Neural progenitor cell (in vitro differentiated cells): ENCODE measurements around the gene SSUH2. TPM values are rescaled to one million over a fixed set of nuclear protein-coding genes. Genes with fewer than 3 reads are reported as not detected.
"Not testable (repeated sequence)": the region's sequence is repeated elsewhere in the genome, so short reads cannot be mapped to it uniquely, and the experiment has no call there.

Experiments used
- DNase-seq: peaks from one replicate; pipeline ENCODE4 v3.0.0-alpha.2; 2016; ENCODE audit warnings: low spot score
- H2AFZ ChIP-seq: fragments of 200-600 bp; sonication (generic); replicated peaks from 2 replicates; pipeline ENCODE4 v1.6.1; 2016; ENCODE audit warnings: antibody characterized with exemption
- H3F3A ChIP-seq: fragments of 200-600 bp; sonication (generic); 2 replicates; pipeline ENCODE4 v1.6.1; 2016; ENCODE audit warnings: antibody characterized with exemption, low read depth
- H3K27ac ChIP-seq: fragments of 200-600 bp; sonication (generic); 2 replicates; pipeline ENCODE4 v1.5.1; 2016; ENCODE audit warnings: mild to moderate bottlenecking
- H3K27me3 ChIP-seq: fragments of 200-600 bp; sonication (generic); 2 replicates; pipeline ENCODE4 v1.6.1; 2016; ENCODE audit warnings: mild to moderate bottlenecking, moderate library complexity
- H3K36me3 ChIP-seq: fragments of 200-600 bp; sonication (generic); 2 replicates; pipeline ENCODE4 v1.5.1; 2016
- H3K4me1 ChIP-seq: fragments of 200-600 bp; sonication (generic); 2 replicates; pipeline ENCODE4 v1.6.1; 2016; ENCODE audit warnings: mixed run types
- H3K4me2 ChIP-seq: fragments of 200-600 bp; sonication (generic); 2 replicates; pipeline ENCODE4 v1.6.1; 2016
- H3K4me3 ChIP-seq: fragments of 200-600 bp; sonication (generic); 2 replicates; pipeline ENCODE4 v1.5.1; 2016
- H3K79me2 ChIP-seq: fragments of 200-600 bp; sonication (generic); 2 replicates; pipeline ENCODE4 v1.6.1; 2016; ENCODE audit warnings: low read depth
- H3K9ac ChIP-seq: fragments of 200-600 bp; sonication (generic); 2 replicates; pipeline ENCODE4 v1.6.1; 2016
- H3K9me3 ChIP-seq: fragments of 200-600 bp; sonication (generic); 2 replicates; pipeline ENCODE4 v1.5.1; 2016; ENCODE audit warnings: low read depth
- H4K20me1 ChIP-seq: fragments of 200-600 bp; sonication (generic); 2 replicates; pipeline ENCODE4 v1.6.1; 2016; ENCODE audit warnings: low read depth
- H3K27ac Mint-ChIP-seq: 3 replicates; pipeline ENCODE4 v1.8.0; 2021; ENCODE audit warnings: mixed read lengths
- H3K27me3 Mint-ChIP-seq: 2 replicates; pipeline ENCODE4 v1.8.0; 2022; ENCODE audit warnings: low read depth, mild to moderate bottlenecking, inconsistent platforms, moderate library complexity, mixed read lengths; ENCODE audit not compliant: insufficient read depth
- H3K36me3 Mint-ChIP-seq: 3 replicates; pipeline ENCODE4 v1.8.0; 2021; ENCODE audit warnings: mixed read lengths
- H3K4me1 Mint-ChIP-seq: 3 replicates; pipeline ENCODE4 v1.8.0; 2021; ENCODE audit warnings: mixed read lengths
- H3K4me3 Mint-ChIP-seq: 3 replicates; pipeline ENCODE4 v1.8.0; 2021; ENCODE audit warnings: mild to moderate bottlenecking, moderate library complexity, mixed read lengths
- H3K9me3 Mint-ChIP-seq: 3 replicates; pipeline ENCODE4 v1.8.0; 2020; ENCODE audit warnings: mixed read lengths
- EZH2 ChIP-seq: fragments of 200-600 bp; sonication (generic); IDR thresholded peaks from 2 replicates; pipeline ENCODE4 v1.6.1; 2017; ENCODE audit warnings: antibody characterized with exemption, mild to moderate bottlenecking, moderate library complexity
- EZH2phosphoT487 ChIP-seq: fragments of 200-600 bp; sonication (generic); IDR thresholded peaks from 2 replicates; pipeline ENCODE4 v1.6.1; 2017; ENCODE audit warnings: antibody characterized with exemption
- total RNA-seq: library from RNA; depleted of rRNA; stranded (reverse); fragments of >200 nt; gene quantifications from 2 replicates; pipeline ENCODE4 v1.2.3, GENCODE V29; 2015; ENCODE audit warnings: low replicate concordance
- TF ChIP-seq, protein P1 (sequence below): fragments of 200-600 bp; sonication (generic); IDR thresholded peaks from 2 replicates; pipeline ENCODE4 v1.5.1; 2017; ENCODE audit warnings: antibody characterized with exemption, mild to moderate bottlenecking

The SSUH2 gene
- total RNA-seq, 1 donor from 2014 or later = 0.37 TPM

DNA sequence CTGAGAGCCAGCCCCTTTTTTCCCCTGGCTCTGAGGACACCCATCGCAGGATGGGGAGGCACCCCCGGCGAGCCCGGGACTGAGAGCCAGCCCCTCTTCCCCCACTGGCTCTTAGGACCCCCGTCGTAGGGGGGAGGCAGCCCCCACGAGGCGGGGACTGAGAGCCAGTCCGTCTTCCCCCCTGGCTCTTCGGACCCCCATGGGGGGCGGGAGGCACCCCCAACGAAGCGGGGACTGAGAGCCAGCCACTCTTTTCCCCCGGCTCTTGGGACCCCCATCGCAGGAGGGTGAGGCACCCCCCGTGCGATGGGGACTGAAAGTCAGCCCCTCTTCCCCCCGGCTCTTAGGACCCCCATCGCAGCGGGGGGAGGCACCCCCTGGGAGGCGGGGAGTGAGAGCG lies 36.8 kb upstream of the SSUH2 start:
- H3K4me1 ChIP-seq = peaks cover 31% of the 10 kb centered on the region

DNA sequence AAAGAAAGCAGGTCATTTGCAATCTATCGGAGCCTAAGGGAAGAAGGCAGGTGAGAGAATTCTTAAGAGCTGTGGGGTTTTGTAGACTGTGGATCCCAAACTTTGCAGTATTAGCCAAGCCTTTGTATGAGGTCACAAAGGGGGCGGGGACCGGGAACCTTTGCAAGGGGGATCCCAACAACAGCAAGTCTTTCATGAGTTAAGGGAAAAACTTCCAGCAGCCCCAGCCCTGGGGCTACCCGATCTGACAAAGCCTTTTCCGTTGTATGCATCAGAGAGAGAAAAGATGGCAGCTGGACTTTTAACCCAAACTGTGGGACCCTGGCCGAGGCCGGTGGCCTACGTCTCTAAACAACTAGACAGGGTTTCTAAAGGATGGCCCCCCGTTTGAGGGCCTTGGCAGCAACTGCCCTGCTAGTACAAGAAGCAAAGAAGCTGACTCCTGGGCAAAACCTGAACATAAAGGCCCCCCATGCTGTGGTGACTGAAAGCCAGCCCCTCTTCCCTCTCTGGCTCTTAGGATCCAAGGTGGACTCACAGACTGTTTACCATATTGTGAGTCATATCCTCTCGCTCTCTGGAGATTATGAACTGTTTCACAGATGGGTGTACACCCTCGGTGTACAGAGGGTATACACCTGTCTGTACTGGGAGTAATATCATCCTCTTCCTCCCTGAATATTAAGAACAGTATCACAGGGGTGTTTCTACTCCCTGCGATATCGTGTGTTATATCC lies 35.4 kb upstream of the SSUH2 start:
- not testable (repeated sequence) for H3K9ac ChIP-seq, DNase-seq, H3K79me2 ChIP-seq, H3K4me3 ChIP-seq, H3F3A ChIP-seq, H3K4me3 Mint-ChIP-seq, H3K36me3 Mint-ChIP-seq, H3K4me2 ChIP-seq, H4K20me1 ChIP-seq, H3K27me3 Mint-ChIP-seq, H3K36me3 ChIP-seq, H3K27me3 ChIP-seq, H3K9me3 ChIP-seq, H3K9me3 Mint-ChIP-seq
- Mint-ChIP-seq H3K27ac (peak overlapping the region; percentile 50), H3K4me1 (peaks cover 25% of the 10 kb centered on the region)
- H3K4me1 ChIP-seq = peaks cover 31% of the 10 kb centered on the region
- peak overlapping the region; percentile 93 for H2AFZ ChIP-seq
- peak overlapping the region; percentile 29 for H3K27ac ChIP-seq

More for the DNA sequence above, 36.8 kb upstream of the SSUH2 start:
- Mint-ChIP-seq H3K27me3 (peaks cover 4% of the 10 kb centered on the region), H3K4me3 (no peak overlapping the region), H3K36me3 (no peaks in the 10 kb centered on the region), H3K9me3 (no peaks in the 10 kb centered on the region), H3K27ac (no peak overlapping the region), H3K4me1 (peaks cover 25% of the 10 kb centered on the region)
- Histone ChIP-seq H3K4me2 (no peak overlapping the region), H3F3A (no peaks in the 10 kb centered on the region), H3K79me2 (no peaks in the 10 kb centered on the region), H4K20me1 (no peaks in the 10 kb centered on the region), H3K9me3 (no peaks in the 10 kb centered on the region), H3K27ac (no peak overlapping the region), H3K36me3 (no peaks in the 10 kb centered on the region), H2AFZ (no peak overlapping the region), H3K9ac (no peak overlapping the region), H3K4me3 (no peak overlapping the region), H3K27me3 (no peaks in the 10 kb centered on the region)
- no peak for DNase-seq
- TF ChIP-seq EZH2 (no peak), EZH2phosphoT487 (no peak)
- TF ChIP-seq, protein P1, sequence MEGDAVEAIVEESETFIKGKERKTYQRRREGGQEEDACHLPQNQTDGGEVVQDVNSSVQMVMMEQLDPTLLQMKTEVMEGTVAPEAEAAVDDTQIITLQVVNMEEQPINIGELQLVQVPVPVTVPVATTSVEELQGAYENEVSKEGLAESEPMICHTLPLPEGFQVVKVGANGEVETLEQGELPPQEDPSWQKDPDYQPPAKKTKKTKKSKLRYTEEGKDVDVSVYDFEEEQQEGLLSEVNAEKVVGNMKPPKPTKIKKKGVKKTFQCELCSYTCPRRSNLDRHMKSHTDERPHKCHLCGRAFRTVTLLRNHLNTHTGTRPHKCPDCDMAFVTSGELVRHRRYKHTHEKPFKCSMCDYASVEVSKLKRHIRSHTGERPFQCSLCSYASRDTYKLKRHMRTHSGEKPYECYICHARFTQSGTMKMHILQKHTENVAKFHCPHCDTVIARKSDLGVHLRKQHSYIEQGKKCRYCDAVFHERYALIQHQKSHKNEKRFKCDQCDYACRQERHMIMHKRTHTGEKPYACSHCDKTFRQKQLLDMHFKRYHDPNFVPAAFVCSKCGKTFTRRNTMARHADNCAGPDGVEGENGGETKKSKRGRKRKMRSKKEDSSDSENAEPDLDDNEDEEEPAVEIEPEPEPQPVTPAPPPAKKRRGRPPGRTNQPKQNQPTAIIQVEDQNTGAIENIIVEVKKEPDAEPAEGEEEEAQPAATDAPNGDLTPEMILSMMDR = no peak

DNA sequence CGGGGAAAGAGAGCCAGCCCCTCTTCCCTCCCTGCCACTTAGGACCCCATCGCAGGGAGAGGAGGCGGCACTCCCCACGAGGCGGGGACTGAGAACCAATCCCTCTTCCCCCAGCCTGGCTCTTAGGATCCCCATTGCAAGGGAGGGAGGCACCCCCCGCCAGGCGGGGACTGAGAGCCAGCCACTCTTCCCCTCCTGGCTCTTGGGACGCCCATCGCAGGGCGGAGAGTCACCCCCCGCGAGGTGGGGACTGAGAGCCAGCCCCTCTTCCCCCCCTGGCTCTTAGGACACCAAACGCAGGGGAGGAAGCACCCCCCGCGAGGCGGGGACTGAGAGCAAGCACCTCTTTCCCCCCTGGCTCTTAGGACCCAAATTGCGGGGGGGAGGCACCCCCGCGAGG lies 34.2 kb upstream of the SSUH2 start:
- H3K9me3 Mint-ChIP-seq = no peaks in the 10 kb centered on the region
- TF ChIP-seq EZH2phosphoT487 = no peak
- TF ChIP-seq EZH2 = no peak
- TF ChIP-seq, protein P1 = no peak

DNA sequence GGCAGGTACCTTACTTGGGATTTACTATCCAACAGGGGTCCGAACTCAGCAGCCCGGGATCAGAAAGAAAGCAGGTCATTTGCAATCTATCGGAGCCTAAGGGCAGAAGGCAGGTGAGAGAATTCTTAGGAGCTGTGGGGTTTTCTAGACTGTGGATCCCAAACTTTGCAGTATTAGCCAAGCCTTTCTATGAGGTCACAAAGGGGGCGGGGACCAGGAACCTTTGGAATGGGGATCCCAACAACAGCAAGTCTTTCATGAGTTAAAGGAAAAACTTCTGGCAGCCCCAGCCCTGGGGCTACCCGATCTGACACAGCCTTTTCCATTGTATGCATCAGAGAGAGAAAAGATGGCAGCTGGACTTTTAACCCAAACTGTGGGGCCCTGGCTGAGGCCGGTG lies 32.7 kb upstream of the SSUH2 start:
- H3K4me3 Mint-ChIP-seq, H3K9me3 Mint-ChIP-seq, H3K4me3 ChIP-seq, H3K27me3 ChIP-seq, H3K9me3 ChIP-seq, H3K36me3 ChIP-seq, H3K9ac ChIP-seq, DNase-seq, H4K20me1 ChIP-seq, H3K4me2 ChIP-seq, H3K27me3 Mint-ChIP-seq, H3K79me2 ChIP-seq, H3K27ac Mint-ChIP-seq, H3K27ac ChIP-seq, H3K36me3 Mint-ChIP-seq, H3F3A ChIP-seq: not testable (repeated sequence)
- H2AFZ ChIP-seq = peak overlapping the region; percentile 57
- peaks cover 19% of the 10 kb centered on the region for H3K4me1 Mint-ChIP-seq
- H3K4me1 ChIP-seq = peaks cover 25% of the 10 kb centered on the region

More for the DNA sequence above, 34.2 kb upstream of the SSUH2 start:
- H3K4me1 ChIP-seq = peaks cover 31% of the 10 kb centered on the region
- H3K9me3 ChIP-seq = no peaks in the 10 kb centered on the region
- H3K9ac ChIP-seq = no peak overlapping the region
- no peak overlapping the region for H3K4me3 ChIP-seq
- H3K27me3 ChIP-seq = no peaks in the 10 kb centered on the region
- no peak overlapping the region for H3K27ac ChIP-seq
- no peaks in the 10 kb centered on the region for H3F3A ChIP-seq
- DNase-seq = no peak
- H3K4me3 Mint-ChIP-seq = no peak overlapping the region
- no peak overlapping the region for H3K27ac Mint-ChIP-seq
- no peak overlapping the region for H2AFZ ChIP-seq
- H3K36me3 Mint-ChIP-seq = no peaks in the 10 kb centered on the region
- no peaks in the 10 kb centered on the region for H3K36me3 ChIP-seq
- peaks cover 25% of the 10 kb centered on the region for H3K4me1 Mint-ChIP-seq
- no peak overlapping the region for H3K4me2 ChIP-seq
- H3K27me3 Mint-ChIP-seq = no peaks in the 10 kb centered on the region
- no peaks in the 10 kb centered on the region for H3K79me2 ChIP-seq
- no peaks in the 10 kb centered on the region for H4K20me1 ChIP-seq

DNA sequence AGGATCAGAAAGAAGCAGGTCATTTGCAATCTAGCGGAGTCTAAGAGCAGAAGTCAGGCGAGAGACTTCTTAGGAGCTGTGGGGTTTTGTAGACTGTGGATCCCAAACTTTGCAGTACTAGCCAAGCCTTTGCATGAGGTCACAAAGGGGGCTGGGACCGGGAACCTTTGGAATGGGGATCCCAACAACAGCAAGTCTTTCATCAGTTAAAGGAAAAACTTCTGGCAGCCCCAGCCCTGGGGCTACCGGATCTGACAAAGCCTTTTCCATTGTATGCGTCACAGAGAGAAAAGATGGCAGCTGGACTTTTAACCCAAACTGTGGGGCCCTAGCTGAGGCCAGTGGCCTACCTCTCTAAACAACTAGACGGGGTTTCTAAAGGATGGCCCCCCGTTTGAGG lies 31.0 kb upstream of the SSUH2 start:
- not testable (repeated sequence) for H3K27me3 ChIP-seq, H3K9ac ChIP-seq, H3F3A ChIP-seq, H3K27ac ChIP-seq, H3K4me3 Mint-ChIP-seq, H3K4me3 ChIP-seq, H3K36me3 Mint-ChIP-seq, H3K9me3 ChIP-seq, H3K4me2 ChIP-seq, H3K27me3 Mint-ChIP-seq, H4K20me1 ChIP-seq, H3K36me3 ChIP-seq, DNase-seq, H3K9me3 Mint-ChIP-seq, H3K79me2 ChIP-seq
- H3K27ac Mint-ChIP-seq = peak overlapping the region; percentile 72
- Histone ChIP-seq H3K4me1 (peaks cover 13% of the 10 kb centered on the region), H2AFZ (peak overlapping the region; percentile 64)
- H3K4me1 Mint-ChIP-seq = peaks cover 14% of the 10 kb centered on the region
